AG10803 (cell line): Measurements from ENCODE around the gene SLX1A.
"Not testable (repeated sequence)": the region's sequence is repeated elsewhere in the genome, so short reads cannot be mapped to it uniquely, and the experiment has no call there.

Experiments used
- DNase-seq: peaks from one replicate; pipeline ENCODE4 v3.0.0; 2010; ENCODE audit warnings: low read depth
- H3K4me3 ChIP-seq: 2 replicates; pipeline ENCODE4 v1.5.1; 2011; ENCODE audit warnings: mild to moderate bottlenecking, low read length, control low read depth
- TF ChIP-seq, protein P1 (sequence below): conservative IDR thresholded peaks from 2 replicates; pipeline ENCODE4 v1.5.1; 2011; ENCODE audit warnings: mild to moderate bottlenecking, low read length, control low read depth, inconsistent platforms

Gene SLX1A

DNA sequence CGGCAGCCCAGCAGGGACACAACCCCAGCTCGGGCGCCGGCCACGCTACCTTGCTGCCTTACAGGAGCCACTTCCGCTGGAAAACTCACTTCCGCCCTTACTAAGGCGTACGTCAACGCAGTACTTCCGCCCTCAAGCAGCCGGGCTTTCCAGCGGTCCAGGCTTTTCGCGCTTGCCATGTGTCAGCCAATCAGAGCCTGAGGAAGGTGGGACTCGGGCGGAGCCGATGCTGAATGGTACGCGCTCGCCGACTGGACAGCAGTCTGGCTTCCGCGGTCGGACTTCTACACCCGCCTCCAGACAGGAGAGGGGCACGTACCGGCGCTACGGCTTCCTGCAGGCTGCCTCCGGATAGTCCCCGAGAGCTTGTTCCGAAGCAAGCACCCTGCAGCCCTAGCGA, at the start of gene SLX1A, which contains the start of gene BOLA2B:
Gene SLX1A, plus strand, starts transcription at position 261 of the 400 bp plus-strand sequence. CDS start 210 bp downstream, outside the sequence.
Gene BOLA2B, minus strand, starts transcription at position 52 of the 400 bp plus-strand sequence. CDS start 71 bp downstream, outside the sequence.
- peak within 1 kb of the TSS; percentile 54 for H3K4me3 ChIP-seq
- DNase-seq = not testable (repeated sequence)

DNA sequence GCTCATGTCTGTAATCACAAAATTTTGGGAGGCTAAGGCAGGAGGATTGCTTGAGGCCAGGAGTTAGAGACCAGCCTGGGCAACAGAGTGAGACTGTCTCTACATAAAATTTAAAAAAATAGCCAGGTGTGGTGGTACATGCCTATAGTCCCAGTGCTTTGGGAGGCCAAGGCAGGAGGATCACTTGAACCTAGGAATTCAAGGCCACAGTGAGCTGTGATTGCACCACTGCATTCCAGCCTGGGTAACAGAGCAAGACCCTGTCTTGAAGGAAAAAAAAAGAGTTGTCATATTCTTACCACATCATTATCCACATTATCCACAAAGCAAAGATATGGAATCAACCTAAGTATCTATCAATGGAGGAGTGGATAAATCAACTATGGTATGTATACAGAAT, 49.7 kb upstream of the SLX1A start:
- TF ChIP-seq, protein P1, sequence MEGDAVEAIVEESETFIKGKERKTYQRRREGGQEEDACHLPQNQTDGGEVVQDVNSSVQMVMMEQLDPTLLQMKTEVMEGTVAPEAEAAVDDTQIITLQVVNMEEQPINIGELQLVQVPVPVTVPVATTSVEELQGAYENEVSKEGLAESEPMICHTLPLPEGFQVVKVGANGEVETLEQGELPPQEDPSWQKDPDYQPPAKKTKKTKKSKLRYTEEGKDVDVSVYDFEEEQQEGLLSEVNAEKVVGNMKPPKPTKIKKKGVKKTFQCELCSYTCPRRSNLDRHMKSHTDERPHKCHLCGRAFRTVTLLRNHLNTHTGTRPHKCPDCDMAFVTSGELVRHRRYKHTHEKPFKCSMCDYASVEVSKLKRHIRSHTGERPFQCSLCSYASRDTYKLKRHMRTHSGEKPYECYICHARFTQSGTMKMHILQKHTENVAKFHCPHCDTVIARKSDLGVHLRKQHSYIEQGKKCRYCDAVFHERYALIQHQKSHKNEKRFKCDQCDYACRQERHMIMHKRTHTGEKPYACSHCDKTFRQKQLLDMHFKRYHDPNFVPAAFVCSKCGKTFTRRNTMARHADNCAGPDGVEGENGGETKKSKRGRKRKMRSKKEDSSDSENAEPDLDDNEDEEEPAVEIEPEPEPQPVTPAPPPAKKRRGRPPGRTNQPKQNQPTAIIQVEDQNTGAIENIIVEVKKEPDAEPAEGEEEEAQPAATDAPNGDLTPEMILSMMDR = no peak
- DNase-seq = no peak
- no peak overlapping the region for H3K4me3 ChIP-seq

DNA sequence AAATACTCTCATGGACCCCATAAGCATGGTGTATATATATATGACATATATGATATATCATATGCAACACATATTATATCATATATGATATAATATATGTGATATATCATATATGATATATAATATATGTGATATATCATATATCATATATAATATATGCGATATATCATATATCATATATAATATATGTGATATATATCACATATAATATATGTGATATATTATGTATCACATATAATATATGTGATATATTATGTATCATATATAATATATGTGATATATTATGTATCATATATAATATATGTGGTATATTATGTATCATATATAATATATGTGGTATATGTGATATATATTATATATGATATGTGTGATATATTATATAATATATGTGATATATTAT, 48.8 kb upstream of the SLX1A start:
- TF ChIP-seq, protein P1 = no peak
- H3K4me3 ChIP-seq = no peak overlapping the region
- DNase-seq = no peak

DNA sequence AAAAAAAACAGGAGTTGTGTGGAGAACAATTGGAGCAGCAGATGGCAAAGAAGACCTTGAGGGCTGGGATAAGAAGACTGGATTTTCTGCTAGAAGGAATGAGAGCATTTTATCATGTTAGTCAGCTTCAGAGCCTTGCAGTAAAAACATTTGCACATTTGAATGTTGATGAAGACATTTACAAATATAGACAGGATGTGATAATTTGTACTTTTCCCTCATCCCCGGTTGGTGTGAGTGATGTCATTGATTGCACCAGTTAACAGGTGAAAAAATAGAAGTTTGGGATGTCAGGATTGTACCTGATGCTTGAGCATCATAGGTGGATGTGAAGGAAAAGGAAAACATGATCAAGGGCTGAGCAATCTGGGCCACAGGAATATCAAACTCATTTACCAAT, 48.0 kb upstream of the SLX1A start:
- DNase-seq = no peak
- H3K4me3 ChIP-seq = no peak overlapping the region
- TF ChIP-seq, protein P1 = no peak

DNA sequence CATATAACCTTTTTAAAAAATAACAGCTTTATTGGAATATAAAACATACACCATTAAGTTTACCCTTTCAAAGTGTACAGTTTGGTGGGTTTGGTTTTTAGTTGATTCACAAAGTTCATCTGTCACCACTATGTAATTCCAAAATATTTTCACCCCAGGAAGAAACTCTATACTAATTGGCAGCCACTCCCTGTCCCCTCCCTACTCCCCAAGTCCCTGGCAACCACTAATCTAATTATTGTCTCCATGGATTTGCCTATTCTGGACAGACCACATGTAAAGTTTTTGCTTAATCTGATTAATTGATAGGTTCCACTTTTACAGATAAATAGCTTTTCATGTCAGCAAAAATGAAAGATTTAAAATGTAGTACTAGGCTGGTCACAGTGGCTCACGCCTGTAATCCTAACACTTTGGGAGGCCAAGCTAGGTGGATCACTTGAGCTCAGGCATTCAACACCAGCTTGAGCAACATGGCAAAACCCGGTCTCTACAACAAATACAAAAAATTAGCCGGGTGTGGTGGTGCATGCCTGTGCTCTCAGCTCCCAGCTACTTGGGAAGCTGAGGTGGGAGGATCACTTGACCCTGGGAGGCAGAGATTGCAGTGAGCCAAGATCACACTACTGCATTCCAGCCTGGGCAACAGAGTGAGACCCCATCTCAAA, 45.7 kb upstream of the SLX1A start:
- H3K4me3 ChIP-seq = no peak overlapping the region
- no peak for DNase-seq
- TF ChIP-seq, protein P1 = no peak

DNA sequence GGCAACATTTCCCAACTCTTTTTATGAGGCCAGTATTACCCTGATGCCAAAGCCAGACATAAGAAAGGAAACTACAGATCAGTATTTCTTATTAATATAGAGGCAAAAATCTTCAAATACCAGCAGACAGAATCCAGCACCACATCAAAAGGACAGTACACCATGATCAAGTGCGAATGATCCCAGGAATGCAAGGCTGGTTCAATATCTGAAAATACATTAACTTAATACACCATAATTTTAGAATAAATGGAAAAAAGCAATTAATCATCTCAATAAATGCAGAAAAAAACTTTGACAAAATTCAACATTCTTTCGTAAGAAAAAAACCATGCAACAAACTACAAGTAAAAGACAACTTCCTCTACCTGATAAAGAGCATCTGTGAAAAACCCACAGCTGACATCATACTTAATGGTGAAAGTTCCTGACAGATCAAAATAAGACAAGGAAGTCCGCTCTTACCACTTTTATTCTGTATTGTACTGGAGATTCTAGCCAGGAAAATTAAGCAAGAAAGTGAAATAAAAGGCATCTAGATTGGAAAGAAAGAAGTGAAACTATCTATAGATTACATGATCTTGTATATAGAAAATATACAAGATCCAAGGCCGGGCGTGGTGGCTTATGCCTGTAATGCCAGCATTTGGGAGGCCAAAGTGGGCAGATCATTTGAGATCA, 44.3 kb upstream of the SLX1A start:
- H3K4me3 ChIP-seq = no peak overlapping the region
- no peak for DNase-seq
- TF ChIP-seq, protein P1 = no peak

DNA sequence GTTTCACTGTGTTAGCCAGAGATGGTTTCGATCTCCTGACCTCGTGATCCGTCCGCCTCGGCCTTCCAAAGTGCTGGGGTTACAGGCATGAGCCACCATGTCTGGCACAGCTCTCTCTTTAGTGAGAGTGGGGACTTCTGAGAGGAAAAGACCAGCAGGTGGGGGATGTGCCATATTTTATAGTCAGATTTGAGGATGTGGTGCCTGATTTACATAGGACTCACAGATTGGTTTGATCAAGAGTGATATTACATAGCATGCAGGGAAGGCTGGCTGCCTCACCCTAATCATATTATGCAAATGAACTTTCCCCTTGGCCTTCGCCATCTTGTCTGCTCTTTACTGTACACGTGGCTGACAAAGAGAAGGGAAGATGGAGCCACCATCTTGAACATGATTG, 42.6 kb upstream of the SLX1A start:
- no peak for DNase-seq
- no peak overlapping the region for H3K4me3 ChIP-seq
- TF ChIP-seq, protein P1 = no peak
